Fibroblast of pulmonary artery (primary cell): ENCODE results near the gene WNT16.

Experiments
- DNase-seq: peaks from one replicate; pipeline ENCODE4 v3.0.0-alpha.2; 2010; ENCODE audit warnings: low read depth
- H3K4me3 ChIP-seq: replicated peaks from 2 replicates; pipeline ENCODE4 v1.5.1; 2011; ENCODE audit warnings: low read depth, mild to moderate bottlenecking, control low read depth, low read length, moderate library complexity
- CTCF ChIP-seq: IDR thresholded peaks from 2 replicates; pipeline ENCODE4 v1.5.1; 2011; ENCODE audit warnings: mild to moderate bottlenecking, control low read depth, low read length, inconsistent platforms; ENCODE audit errors: missing control alignments

WNT16 gene

GRCh38 chr7:121300685-121301420, 27.9 kb upstream of the WNT16 start:
- no peak overlapping the region for H3K4me3 ChIP-seq
- no peak for DNase-seq
- TF ChIP-seq CTCF = no peak

GRCh38 chr7:121301446-121302213, 27.2 kb upstream of the WNT16 start:
- H3K4me3 ChIP-seq = no peak overlapping the region
- no peak for DNase-seq
- no peak for TF ChIP-seq CTCF

GRCh38 chr7:121302214-121302745, 26.5 kb upstream of the WNT16 start:
- H3K4me3 ChIP-seq = no peak overlapping the region
- no peak for TF ChIP-seq CTCF
- no peak for DNase-seq

- no peak for TF ChIP-seq CTCF
- no peak for DNase-seq
- H3K4me3 ChIP-seq = no peak overlapping the region
Observed at GRCh38 chr7:121303422-121304101, 25.2 kb upstream of the WNT16 start.

- no peak for DNase-seq
- H3K4me3 ChIP-seq = no peak overlapping the region
- no peak for TF ChIP-seq CTCF
Observed at GRCh38 chr7:121304102-121304658, 24.6 kb upstream of the WNT16 start.

GRCh38 chr7:121305109-121305508, 23.7 kb upstream of the WNT16 start:
- peak; percentile 40 for DNase-seq
- no peak overlapping the region for H3K4me3 ChIP-seq
- TF ChIP-seq CTCF = no peak
